Stimulated activated naive CD4-positive, alpha-beta T cell (primary cell): Measurements from ENCODE around the gene ACAP1.

Experiments used
- DNase-seq, 6 experiments: peaks; one replicate each; lab custom pipeline; 2025; lab: John Stamatoyannopoulos, UW

ACAP1 gene

GRCh38 chr17:7336240-7337175 lies at the start of gene ACAP1:
Gene ACAP1 (plus strand): TSS chr17:7336529. CDS start chr17:7336735, 206 bp downstream.
- peak; percentile 69 to 83 (median 78) for DNase-seq

- DNase-seq: no peak
Observed at GRCh38 chr17:7289256-7290032, 46.9 kb upstream of the ACAP1 start.

- DNase-seq: no peak
Observed at GRCh38 chr17:7290166-7290565, 46.2 kb upstream of the ACAP1 start.

GRCh38 chr17:7290685-7291084 lies 45.6 kb upstream of the ACAP1 start:
- no peak for DNase-seq

GRCh38 chr17:7292194-7292593 lies 44.1 kb upstream of the ACAP1 start:
- no peak for DNase-seq

- no peak for DNase-seq
Observed at GRCh38 chr17:7292729-7293128, 43.6 kb upstream of the ACAP1 start.

GRCh38 chr17:7293159-7293558 lies 43.2 kb upstream of the ACAP1 start:
- DNase-seq: no peak

- peak in 3 of 6 experiments; percentile 19 to 45 (median 24) for DNase-seq
Observed at GRCh38 chr17:7293816-7294613, 42.3 kb upstream of the ACAP1 start.

GRCh38 chr17:7294614-7295153 lies 41.6 kb upstream of the ACAP1 start, which contains the start of gene YBX2:
Gene YBX2 (minus strand): TSS chr17:7294639. CDS start chr17:7294500, 139 bp downstream.
- peak; percentile 25 to 68 (median 53) for DNase-seq

- peak in 1 of 6 experiments; percentile 40 for DNase-seq
Observed at GRCh38 chr17:7295230-7296180, 40.8 kb upstream of the ACAP1 start.

- DNase-seq: peak in 5 of 6 experiments; percentile 39 to 56 (median 50)
Observed at GRCh38 chr17:7296189-7296861, 40.0 kb upstream of the ACAP1 start.

- no peak for DNase-seq
Observed at GRCh38 chr17:7304179-7304578, 32.1 kb upstream of the ACAP1 start.

GRCh38 chr17:7306911-7307685 lies 29.2 kb upstream of the ACAP1 start, which contains the start of gene EIF5A:
Gene EIF5A (plus strand): TSS chr17:7307628. CDS start chr17:7309636, 2,008 bp downstream.
- peak; percentile 97 to 100 (median 100) for DNase-seq

GRCh38 chr17:7307686-7308624 lies 28.4 kb upstream of the ACAP1 start:
- peak in 5 of 6 experiments; percentile 63 to 87 (median 69) for DNase-seq

- DNase-seq: peak; percentile 73 to 90 (median 89)
Observed at GRCh38 chr17:7308625-7309433, 27.5 kb upstream of the ACAP1 start.

GRCh38 chr17:7309628-7310027 lies 26.7 kb upstream of the ACAP1 start:
- no peak for DNase-seq
